ENCODE measurements around the gene LIMS4.
"Not testable (repeated sequence)": the region's sequence is repeated elsewhere in the genome, so short reads cannot be mapped to it uniquely, and the experiment has no call there.

Gene LIMS4

GRCh38 chr2:110449127-110449947, 23.3 kb downstream of the LIMS4 start:
- DNase-seq = not testable (repeated sequence)

- DNase-seq = not testable (repeated sequence)
Measured at GRCh38 chr2:110446644-110447043, 26.0 kb downstream of the LIMS4 start.

GRCh38 chr2:110443305-110444005, 29.2 kb downstream of the LIMS4 start:
- not testable (repeated sequence) for DNase-seq

GRCh38 chr2:110441905-110442304, 30.7 kb downstream of the LIMS4 start:
- DNase-seq = not testable (repeated sequence)

GRCh38 chr2:110434565-110434964, 38.1 kb downstream of the LIMS4 start:
- DNase-seq = not testable (repeated sequence)

- not testable (repeated sequence) for DNase-seq
Measured at GRCh38 chr2:110425725-110426124, 46.9 kb downstream of the LIMS4 start.

- not testable (repeated sequence) for DNase-seq
Measured at GRCh38 chr2:110424421-110424820, 48.2 kb downstream of the LIMS4 start.

GRCh38 chr2:110423574-110423962, 49.0 kb downstream of the LIMS4 start:
- not testable (repeated sequence) for DNase-seq

- DNase-seq = not testable (repeated sequence)
Measured at GRCh38 chr2:110422852-110423573, 49.6 kb downstream of the LIMS4 start.

GRCh38 chr2:110420641-110421354, 51.8 kb downstream of the LIMS4 start:
- not testable (repeated sequence) for DNase-seq

GRCh38 chr2:110407142-110407541, 65.5 kb downstream of the LIMS4 start:
- DNase-seq = not testable (repeated sequence)

- DNase-seq = not testable (repeated sequence)
Measured at GRCh38 chr2:110404988-110405387, 67.6 kb downstream of the LIMS4 start.

- DNase-seq = not testable (repeated sequence)
Measured at GRCh38 chr2:110404246-110404645, 68.4 kb downstream of the LIMS4 start.

GRCh38 chr2:110401001-110401618, 71.5 kb downstream of the LIMS4 start:
- DNase-seq = not testable (repeated sequence)

GRCh38 chr2:110399378-110399777, 73.2 kb downstream of the LIMS4 start:
- DNase-seq = not testable (repeated sequence)

GRCh38 chr2:110395990-110396389, 76.6 kb downstream of the LIMS4 start:
- not testable (repeated sequence) for DNase-seq

Measured in fibroblast of skin of abdomen (primary cell).